DLD1 (cell line): ENCODE data around the gene MBP.

Experiments
- in situ Hi-C: cut with HindIII; loops from 2 replicates; pipeline ENCODE4 v1.10.0; 2017; ENCODE audit warnings: low sequenced_read_pairs

Gene MBP

GRCh38 chr18:77132369-77133050 is at the start of gene MBP:
TSS of gene MBP (minus strand) at chr18:77132783. CDS start at chr18:77105261, 27,522 bp downstream.
- in situ Hi-C loops = no loop called here

- in situ Hi-C loops = no loop called here
These were observed 49.5 kb upstream of the MBP start for GRCh38 chr18:77181950-77182707.

- in situ Hi-C loops = no loop called here
These were observed 46.0 kb upstream of the MBP start for GRCh38 chr18:77178559-77178958.

- in situ Hi-C loops = no loop called here
These were observed 44.4 kb upstream of the MBP start for GRCh38 chr18:77177009-77177408.

- in situ Hi-C loops = no loop called here
These were observed 40.9 kb upstream of the MBP start for GRCh38 chr18:77173275-77174030.

- in situ Hi-C loops = no loop called here
These were observed 38.4 kb upstream of the MBP start for GRCh38 chr18:77170890-77171410.

GRCh38 chr18:77168811-77169311 is 36.3 kb upstream of the MBP start:
- in situ Hi-C loops = no loop called here

GRCh38 chr18:77167251-77167650 is 34.7 kb upstream of the MBP start:
- in situ Hi-C loops = no loop called here

GRCh38 chr18:77166523-77166922 is 33.9 kb upstream of the MBP start:
- in situ Hi-C loops = no loop called here

GRCh38 chr18:77165503-77166188 is 33.1 kb upstream of the MBP start:
- in situ Hi-C loops = no loop called here

GRCh38 chr18:77164763-77165485 is 32.3 kb upstream of the MBP start:
- in situ Hi-C loops = no loop called here

GRCh38 chr18:77164026-77164425 is 31.4 kb upstream of the MBP start:
- in situ Hi-C loops = no loop called here

- in situ Hi-C loops = no loop called here
These were observed 30.0 kb upstream of the MBP start for GRCh38 chr18:77162580-77162979.

GRCh38 chr18:77161961-77162360 is 29.4 kb upstream of the MBP start:
- in situ Hi-C loops = no loop called here

GRCh38 chr18:77161383-77161782 is 28.8 kb upstream of the MBP start:
- in situ Hi-C loops = no loop called here

- in situ Hi-C loops = no loop called here
These were observed 27.9 kb upstream of the MBP start for GRCh38 chr18:77160515-77160914.

GRCh38 chr18:77157312-77157711 is 24.7 kb upstream of the MBP start:
- in situ Hi-C loops = no loop called here

GRCh38 chr18:77155031-77155430 is 22.4 kb upstream of the MBP start:
- in situ Hi-C loops = no loop called here

- in situ Hi-C loops = no loop called here
These were observed 20.8 kb upstream of the MBP start for GRCh38 chr18:77153404-77153803.
